Endothelial cell (in vitro differentiated cells): ENCODE data around the gene EIF2S3B. TPM values are rescaled to one million over a fixed set of nuclear protein-coding genes. Genes with fewer than 3 reads are reported as not detected.

Experiments used
- DNase-seq: peaks from one replicate; pipeline ENCODE4 v3.0.0; 2021; ENCODE audit warnings: low spot score
- H3K27ac Mint-ChIP-seq: one replicate; pipeline ENCODE4 v1.8.0; 2021; ENCODE audit warnings: mixed read lengths, inconsistent platforms; ENCODE audit not compliant: unreplicated experiment
- H3K27me3 Mint-ChIP-seq: one replicate; pipeline ENCODE4 v1.8.0; 2021; ENCODE audit warnings: mild to moderate bottlenecking, moderate library complexity, mixed read lengths, inconsistent platforms; ENCODE audit not compliant: unreplicated experiment
- H3K36me3 Mint-ChIP-seq: one replicate; pipeline ENCODE4 v1.8.0; 2021; ENCODE audit warnings: mild to moderate bottlenecking, low read depth, mixed read lengths, inconsistent platforms; ENCODE audit not compliant: unreplicated experiment
- H3K4me1 Mint-ChIP-seq: one replicate; pipeline ENCODE4 v1.8.0; 2021; ENCODE audit warnings: mild to moderate bottlenecking, mixed read lengths, inconsistent platforms; ENCODE audit not compliant: unreplicated experiment
- H3K4me3 Mint-ChIP-seq: one replicate; pipeline ENCODE4 v1.8.0; 2021; ENCODE audit warnings: mild to moderate bottlenecking, mixed read lengths, inconsistent platforms; ENCODE audit not compliant: unreplicated experiment
- H3K9me3 Mint-ChIP-seq: one replicate; pipeline ENCODE4 v1.8.0; 2021; ENCODE audit warnings: mixed read lengths, inconsistent platforms; ENCODE audit not compliant: unreplicated experiment
- CTCF ChIP-seq: fragments of 200-600 bp; sonication (generic); IDR thresholded peaks from one replicate; pipeline ENCODE4 v1.5.0; 2021; ENCODE audit warnings: antibody characterized with exemption; ENCODE audit not compliant: unreplicated experiment
- total RNA-seq: library from RNA; stranded (reverse); fragmentation: NEBNext Ultra II Directional; extraction: Animal tissue kit (Norgen Biotek cat#: 25700); gene quantifications from one replicate; pipeline ENCODE4 v1.2.1, GENCODE V29; 2021; ENCODE audit not compliant: unreplicated experiment

Gene EIF2S3B
- total RNA-seq, 1 donor from 2014 or later, result 7.6 TPM

DNA sequence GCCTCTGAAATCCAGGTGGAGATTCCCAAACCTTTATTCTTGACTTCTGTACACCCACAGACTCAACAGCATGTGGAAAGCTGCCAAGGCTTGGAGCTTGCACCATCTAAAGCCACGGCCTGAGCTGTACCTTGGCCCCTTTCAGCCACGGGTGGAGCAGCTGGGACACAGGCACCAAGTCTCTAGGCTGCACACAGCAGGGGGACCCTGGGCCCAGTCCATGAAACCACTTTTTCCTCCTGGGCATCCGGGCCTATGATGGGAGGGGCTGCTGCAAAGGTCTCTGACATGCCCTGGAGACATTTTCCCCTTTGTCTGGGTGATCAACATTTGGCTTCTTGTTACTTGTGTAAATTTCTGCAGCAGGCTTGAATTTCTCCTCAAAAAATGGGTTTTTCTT, 32.0 kb downstream of the EIF2S3B start:
- Mint-ChIP-seq H3K4me1 (no peaks in the 10 kb centered on the region), H3K27me3 (no peaks in the 10 kb centered on the region), H3K4me3 (no peak overlapping the region), H3K27ac (no peak overlapping the region), H3K9me3 (no peaks in the 10 kb centered on the region), H3K36me3 (no peaks in the 10 kb centered on the region)
- DNase-seq, result no peak
- no peak for TF ChIP-seq CTCF

DNA sequence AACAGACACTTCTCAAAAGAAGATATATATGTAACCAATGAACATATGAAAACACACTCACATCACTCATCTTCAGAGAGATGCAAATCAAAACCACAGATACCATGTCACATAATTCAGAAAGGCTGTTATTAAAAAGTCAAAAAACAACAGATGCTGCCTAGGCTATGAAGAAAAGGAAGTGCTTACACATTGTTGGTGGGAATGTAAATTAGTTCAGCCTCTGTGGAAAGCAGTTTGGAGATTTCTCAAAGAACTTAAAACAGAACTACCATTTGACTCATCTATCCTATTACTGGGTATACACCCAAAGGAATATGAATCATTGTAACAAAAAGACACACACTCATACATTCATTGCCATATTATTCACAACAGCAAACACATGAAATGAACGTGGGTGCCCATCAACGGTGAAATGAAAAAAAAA, 35.1 kb downstream of the EIF2S3B start:
- Mint-ChIP-seq H3K27ac (no peak overlapping the region), H3K36me3 (no peaks in the 10 kb centered on the region), H3K4me1 (no peaks in the 10 kb centered on the region), H3K9me3 (no peaks in the 10 kb centered on the region), H3K27me3 (no peaks in the 10 kb centered on the region), H3K4me3 (no peak overlapping the region)
- TF ChIP-seq CTCF, result no peak
- no peak for DNase-seq

DNA sequence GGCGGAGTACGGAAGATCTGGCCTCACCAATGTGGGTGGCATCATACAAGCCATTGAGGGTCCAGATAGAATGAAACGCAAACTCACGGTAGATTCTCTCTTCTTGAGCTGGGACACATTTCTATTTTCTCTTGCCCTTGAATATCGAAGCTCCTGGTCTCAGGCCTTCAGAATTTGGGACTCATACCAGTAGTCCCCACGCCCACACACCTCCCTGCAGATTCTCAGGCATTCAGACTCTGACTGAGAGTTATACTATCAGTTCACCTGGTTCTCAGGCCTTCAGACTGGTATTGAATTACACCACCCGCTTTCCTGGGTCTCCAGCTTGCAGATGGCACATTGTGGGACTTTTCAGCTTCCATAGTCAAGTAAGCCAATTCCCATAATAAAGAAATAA, 37.8 kb downstream of the EIF2S3B start:
- Mint-ChIP-seq H3K27me3 (no peaks in the 10 kb centered on the region), H3K4me1 (no peaks in the 10 kb centered on the region), H3K4me3 (no peak overlapping the region), H3K36me3 (no peaks in the 10 kb centered on the region), H3K27ac (no peak overlapping the region), H3K9me3 (no peaks in the 10 kb centered on the region)
- no peak for DNase-seq
- no peak for TF ChIP-seq CTCF

- DNase-seq, result no peak
- Mint-ChIP-seq H3K9me3 (no peaks in the 10 kb centered on the region), H3K36me3 (no peaks in the 10 kb centered on the region), H3K4me1 (no peaks in the 10 kb centered on the region), H3K27ac (no peak overlapping the region), H3K27me3 (no peaks in the 10 kb centered on the region), H3K4me3 (no peak overlapping the region)
- TF ChIP-seq CTCF, result no peak
Measured at GRCh38 chr12:10551375-10551774, 45.7 kb downstream of the EIF2S3B start.

DNA sequence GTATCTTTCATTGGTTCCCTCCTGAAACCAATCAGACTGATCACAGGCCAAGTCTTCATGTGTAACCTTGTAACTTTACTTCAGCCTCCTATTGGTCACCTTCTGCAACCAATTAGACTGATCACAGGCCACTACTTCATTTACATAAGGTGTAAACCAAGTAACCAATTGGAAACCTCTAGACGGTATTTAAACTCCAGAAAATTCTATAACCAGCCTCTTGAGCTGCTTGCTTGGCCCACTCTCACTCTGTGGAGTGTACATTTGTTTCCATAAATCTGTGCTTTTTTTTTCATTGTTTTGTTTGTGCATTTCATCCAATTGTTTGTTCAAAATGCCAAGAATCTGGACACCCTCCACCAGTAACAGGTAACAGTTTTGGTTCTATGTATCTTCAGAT, 47.5 kb downstream of the EIF2S3B start:
- Mint-ChIP-seq H3K27ac (no peak overlapping the region), H3K9me3 (no peaks in the 10 kb centered on the region), H3K36me3 (no peaks in the 10 kb centered on the region), H3K4me3 (no peak overlapping the region), H3K4me1 (no peaks in the 10 kb centered on the region), H3K27me3 (no peaks in the 10 kb centered on the region)
- TF ChIP-seq CTCF, result no peak
- DNase-seq, result no peak
